HepG2 (cell line): ENCODE data around the gene ELP4. TPM values are rescaled to one million over a fixed set of nuclear protein-coding genes. Genes with fewer than 3 reads are reported as not detected.

Experiments
- ATAC-seq: fragments of 200-7000 bp; cut with Tn5 transposase; 3 replicates; pipeline ENCODE4 v1.9.1; 2020; ENCODE audit warnings: mild to moderate bottlenecking, moderate library complexity
- BruUV-seq: library from RNA; stranded (reverse); fragments of 400-500 nt; replicated peaks from 2 replicates; lab custom pipeline; 2021; lab: Mats Ljungman, UMichigan
- CTCF ChIA-PET: fragments of 300-600 bp; formaldehyde crosslinking; extraction: SDS; loops from one replicate; lab custom pipeline; 2021; ENCODE audit warnings: low total read pairs, inconsistent platforms, low intra/inter-chr PET ratio; lab: Yijun Ruan, JAX
- POLR2A ChIA-PET: fragments of 350-600 bp; sonication (Branson Sonifier 250); formaldehyde crosslinking; loops from one replicate; lab custom pipeline; 2020; ENCODE audit warnings: antibody characterized with exemption, inconsistent platforms; lab: Yijun Ruan, JAX
- DNase-seq: peaks from one replicate; pipeline ENCODE4 v3.0.0-alpha.2; 2015; ENCODE audit warnings: low spot score
- FAIRE-seq: peaks from 3 replicates; lab custom pipeline; 2011; peaks lifted over from hg19 to GRCh38; lab: Jason Lieb, UNC
- H2AFZ ChIP-seq: one replicate; pipeline ENCODE4 v1.6.1; 2011; ENCODE audit warnings: low read length, inconsistent platforms
- H3K27ac ChIP-seq: fragments of 300-600 bp; 3 replicates; pipeline ENCODE4 v1.8.0; 2011; ENCODE audit warnings: mixed run types, mild to moderate bottlenecking, mixed read lengths, low read length, inconsistent platforms; ENCODE audit not compliant: insufficient read depth; ENCODE audit errors: extremely low read length
- H3K27me3 ChIP-seq, 2 experiments: fragments of 200-600 bp in 1 of 2; 2 replicates in 1 of 2; 3 replicates in 1 of 2; pipeline versions ENCODE4 v1.6.0 to v1.8.0; 2011; ENCODE audit warnings: low read length in 2 of 2, mild to moderate bottlenecking in 2 of 2, moderate library complexity in 2 of 2, inconsistent platforms in 1 of 2; ENCODE audit not compliant: insufficient read depth in 2 of 2, control insufficient read depth in 1 of 2
- H3K36me3 ChIP-seq, 2 experiments: fragments of 200-600 bp in 1 of 2; replicated peaks in 1 of 2; 2 replicates in 1 of 2; 3 replicates in 1 of 2; pipeline versions ENCODE4 v1.5.1 to v1.8.0; 2011; ENCODE audit warnings: low read length in 2 of 2, inconsistent platforms in 1 of 2; ENCODE audit not compliant: insufficient read depth in 2 of 2, control insufficient read depth in 1 of 2
- H3K4me1 ChIP-seq: 2 replicates; pipeline ENCODE4 v1.5.1; 2012; ENCODE audit warnings: low read length, inconsistent platforms; ENCODE audit not compliant: insufficient read depth
- H3K4me2 ChIP-seq: 2 replicates; pipeline ENCODE4 v1.6.0; 2011; ENCODE audit warnings: low read depth, low read length, inconsistent platforms
- H3K4me3 ChIP-seq, 3 experiments: fragments of 200-600 bp in 1 of 3; sonication (generic), shearing (Covaris generic) in 1 of 3; replicated peaks in 1 of 3; 2 replicates each; pipeline ENCODE4 v1.5.1; 2011 to 2016; ENCODE audit warnings: low read length in 3 of 3, inconsistent platforms in 2 of 3, low read depth in 2 of 3, mild to moderate bottlenecking in 2 of 3, control low read depth in 1 of 3, mixed read lengths in 1 of 3; ENCODE audit not compliant: insufficient read depth in 1 of 3
- H3K79me2 ChIP-seq: one replicate; pipeline ENCODE4 v1.6.1; 2011; ENCODE audit warnings: low read length, inconsistent platforms; ENCODE audit not compliant: insufficient read depth
- H3K9ac ChIP-seq: 2 replicates; pipeline ENCODE4 v1.6.0; 2011; ENCODE audit warnings: mild to moderate bottlenecking, low read depth, low read length, inconsistent platforms; ENCODE audit not compliant: insufficient read depth
- H3K9me3 ChIP-seq: 2 replicates; pipeline ENCODE4 v1.5.1; 2012; ENCODE audit warnings: mild to moderate bottlenecking, low read length
- H4K20me1 ChIP-seq: 2 replicates; pipeline ENCODE4 v1.6.0; 2011; ENCODE audit warnings: inconsistent platforms, mild to moderate bottlenecking, low read length, moderate library complexity; ENCODE audit not compliant: insufficient read depth
- GFI1 ChIP-seq: sonication (generic); formaldehyde crosslinking; IDR thresholded peaks from 2 replicates; pipeline ENCODE4 v1.5.0; 2020; ENCODE audit warnings: missing genetic modification reagents, mild to moderate bottlenecking, borderline replicate concordance
- JUNB ChIP-seq: sonication (generic); formaldehyde crosslinking; IDR thresholded peaks from 2 replicates; pipeline ENCODE4 v1.8.0; 2022; ENCODE audit warnings: missing genetic modification reagents, mild to moderate bottlenecking, borderline replicate concordance
- NFIC ChIP-seq: IDR thresholded peaks from 2 replicates; pipeline ENCODE4 v1.6.1; 2012; ENCODE audit warnings: mild to moderate bottlenecking, low read length, inconsistent platforms
- PAF1 ChIP-seq: IDR thresholded peaks from 2 replicates; pipeline ENCODE4 v1.6.1; 2016; ENCODE audit warnings: missing genetic modification reagents, missing compliant biosample characterization
- XRCC5 ChIP-seq: fragments of 200-400 bp; formaldehyde crosslinking; optimal IDR thresholded peaks from 2 replicates; pipeline ENCODE3; 2017; ENCODE audit warnings: mild to moderate bottlenecking, low read length
- WGBS: methylation state at CpG from one replicate; pipeline ENCODE4 v1.1.6; 2017; ENCODE audit warnings: low lambda C conversion rate; 5-methylcytosine and 5-hydroxymethylcytosine counted together
- in situ Hi-C: cut with HindIII; loops from 2 replicates; pipeline ENCODE4 v1.10.0; 2017; ENCODE audit warnings: low pct_unique_long_range_greater_than_20kb; ENCODE audit not compliant: extremely low pct_ligation_motif_present
- intact Hi-C: fragments of 100-400 bp; cut with micrococcal nuclease; formaldehyde crosslinking; loops from one replicate; pipeline ENCODE4 v1.10.0; 2022; ENCODE audit not compliant: unreplicated experiment
- polyA plus RNA-seq, 8 experiments: library from polyadenylated mRNA; depleted of rRNA in 3 of 8; stranded (reverse) in 7 of 8; unstranded in 1 of 8; fragments of >200 nt; fragmentation: Illumina TruSeq in 4 of 8; extraction: Trizol in 4 of 8; gene quantifications; 2 replicates each; pipeline versions ENCODE4 v1.2.1 to v1.2.3, GENCODE V29; 2011 to 2016; ENCODE audit warnings: low read depth in 4 of 8, missing spikeins in 1 of 8, mixed read lengths in 1 of 8; ENCODE audit not compliant: insufficient read depth in 1 of 8
- total RNA-seq, 5 experiments: library from RNA; depleted of rRNA; stranded (reverse); fragments of >200 nt; fragmentation: Illumina TruSeq; extraction: Trizol; gene quantifications; 2 replicates each; pipeline ENCODE4 v1.2.3, GENCODE V29; 2016; ENCODE audit warnings: low read depth in 1 of 5
- TF ChIP-seq, protein P1 (sequence below): sonication (generic); formaldehyde crosslinking; IDR thresholded peaks from 2 replicates; pipeline ENCODE4 v1.4.0; 2020; ENCODE audit warnings: missing genetic modification reagents
- TF ChIP-seq, protein P2 (sequence below): sonication (generic); formaldehyde crosslinking; IDR thresholded peaks from 2 replicates; pipeline ENCODE4 v1.5.0; 2020; ENCODE audit warnings: missing genetic modification reagents
- TF ChIP-seq, protein P3 (sequence below): sonication (generic); formaldehyde crosslinking; IDR thresholded peaks from 2 replicates; pipeline ENCODE4 v1.8.1; 2023; ENCODE audit warnings: mild to moderate bottlenecking, missing genetic modification reagents
- TF ChIP-seq, protein P4 (sequence below): sonication (generic); formaldehyde crosslinking; IDR thresholded peaks from 2 replicates; pipeline ENCODE4 v1.4.0; 2020; ENCODE audit warnings: missing genetic modification reagents
- TF ChIP-seq, protein P5 (sequence below): sonication (generic); formaldehyde crosslinking; IDR thresholded peaks from 2 replicates; pipeline ENCODE4 v1.4.0; 2020; ENCODE audit warnings: missing genetic modification reagents, low read depth, mild to moderate bottlenecking, borderline replicate concordance
- TF ChIP-seq, protein P6 (sequence below): sonication (generic); formaldehyde crosslinking; IDR thresholded peaks from 2 replicates; pipeline ENCODE4 v1.8.0; 2022; ENCODE audit warnings: mild to moderate bottlenecking, missing genetic modification reagents, moderate library complexity

Gene ELP4
- total and polyA plus RNA-seq, 2 of the 13 experiments (the other 11 are each of a cell fraction or from before 2014, with no cell fraction given): 12.8 to 19.1 TPM

DNA sequence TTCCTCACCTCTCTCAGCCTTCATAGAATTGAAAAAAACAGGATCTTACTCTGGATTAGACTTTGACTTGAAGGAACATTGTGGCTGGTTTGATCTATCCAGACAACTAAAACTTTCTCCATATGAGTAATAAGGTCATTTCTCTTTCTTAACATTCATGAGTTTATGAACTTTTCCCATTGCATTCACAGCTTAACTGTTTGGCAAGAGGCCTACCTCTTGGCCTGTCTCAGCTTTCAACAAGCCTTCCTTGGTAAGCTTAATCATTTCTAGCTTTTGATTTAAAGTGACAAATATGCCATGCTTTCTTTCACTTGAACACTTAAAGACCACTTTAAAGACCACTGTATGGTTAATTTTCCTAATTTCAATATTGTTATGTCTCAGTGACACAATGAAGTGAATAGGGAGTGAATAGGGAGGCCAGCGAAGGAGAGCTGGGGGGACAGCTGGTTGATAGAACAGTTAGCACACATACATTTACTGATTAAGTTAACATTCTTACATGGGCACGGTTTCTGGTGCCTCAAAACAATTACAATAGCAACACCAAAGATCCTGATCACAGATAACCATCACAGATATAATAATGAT is 17.1 kb upstream of the ELP4 start:
- FAIRE-seq: no peak
- H3K79me2 ChIP-seq: peaks cover 34% of the 10 kb centered on the region

More for the DNA sequence above, 17.1 kb upstream of the ELP4 start:
- ATAC-seq (no peak), DNase-seq (no peak)
- ChIA-PET CTCF (no interaction called here), POLR2A (no interaction called here)
- no peak overlapping the region for H3K4me3 ChIP-seq
- WGBS: 95% methylated on average over 2 of the region's 2 CpGs
- intact Hi-C loops: no loop called here
- no peaks in the 10 kb centered on the region for H3K9me3 ChIP-seq
- in situ Hi-C loops: no loop called here
- no peaks in the 10 kb centered on the region for H3K27me3 ChIP-seq
- TF ChIP-seq JUNB (CRISPR knock-in tag): no peak
- TF ChIP-seq, protein P1, sequence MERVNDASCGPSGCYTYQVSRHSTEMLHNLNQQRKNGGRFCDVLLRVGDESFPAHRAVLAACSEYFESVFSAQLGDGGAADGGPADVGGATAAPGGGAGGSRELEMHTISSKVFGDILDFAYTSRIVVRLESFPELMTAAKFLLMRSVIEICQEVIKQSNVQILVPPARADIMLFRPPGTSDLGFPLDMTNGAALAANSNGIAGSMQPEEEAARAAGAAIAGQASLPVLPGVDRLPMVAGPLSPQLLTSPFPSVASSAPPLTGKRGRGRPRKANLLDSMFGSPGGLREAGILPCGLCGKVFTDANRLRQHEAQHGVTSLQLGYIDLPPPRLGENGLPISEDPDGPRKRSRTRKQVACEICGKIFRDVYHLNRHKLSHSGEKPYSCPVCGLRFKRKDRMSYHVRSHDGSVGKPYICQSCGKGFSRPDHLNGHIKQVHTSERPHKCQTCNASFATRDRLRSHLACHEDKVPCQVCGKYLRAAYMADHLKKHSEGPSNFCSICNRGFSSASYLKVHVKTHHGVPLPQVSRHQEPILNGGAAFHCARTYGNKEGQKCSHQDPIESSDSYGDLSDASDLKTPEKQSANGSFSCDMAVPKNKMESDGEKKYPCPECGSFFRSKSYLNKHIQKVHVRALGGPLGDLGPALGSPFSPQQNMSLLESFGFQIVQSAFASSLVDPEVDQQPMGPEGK (CRISPR knock-in tag): no peak
- TF ChIP-seq, protein P2, sequence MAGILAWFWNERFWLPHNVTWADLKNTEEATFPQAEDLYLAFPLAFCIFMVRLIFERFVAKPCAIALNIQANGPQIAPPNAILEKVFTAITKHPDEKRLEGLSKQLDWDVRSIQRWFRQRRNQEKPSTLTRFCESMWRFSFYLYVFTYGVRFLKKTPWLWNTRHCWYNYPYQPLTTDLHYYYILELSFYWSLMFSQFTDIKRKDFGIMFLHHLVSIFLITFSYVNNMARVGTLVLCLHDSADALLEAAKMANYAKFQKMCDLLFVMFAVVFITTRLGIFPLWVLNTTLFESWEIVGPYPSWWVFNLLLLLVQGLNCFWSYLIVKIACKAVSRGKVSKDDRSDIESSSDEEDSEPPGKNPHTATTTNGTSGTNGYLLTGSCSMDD: no peak
- TF ChIP-seq, protein P3, sequence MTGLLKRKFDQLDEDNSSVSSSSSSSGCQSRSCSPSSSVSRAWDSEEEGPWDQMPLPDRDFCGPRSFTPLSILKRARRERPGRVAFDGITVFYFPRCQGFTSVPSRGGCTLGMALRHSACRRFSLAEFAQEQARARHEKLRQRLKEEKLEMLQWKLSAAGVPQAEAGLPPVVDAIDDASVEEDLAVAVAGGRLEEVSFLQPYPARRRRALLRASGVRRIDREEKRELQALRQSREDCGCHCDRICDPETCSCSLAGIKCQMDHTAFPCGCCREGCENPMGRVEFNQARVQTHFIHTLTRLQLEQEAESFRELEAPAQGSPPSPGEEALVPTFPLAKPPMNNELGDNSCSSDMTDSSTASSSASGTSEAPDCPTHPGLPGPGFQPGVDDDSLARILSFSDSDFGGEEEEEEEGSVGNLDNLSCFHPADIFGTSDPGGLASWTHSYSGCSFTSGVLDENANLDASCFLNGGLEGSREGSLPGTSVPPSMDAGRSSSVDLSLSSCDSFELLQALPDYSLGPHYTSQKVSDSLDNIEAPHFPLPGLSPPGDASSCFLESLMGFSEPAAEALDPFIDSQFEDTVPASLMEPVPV (CRISPR knock-in tag): no peak
- TF ChIP-seq NFIC: no peak
- TF ChIP-seq XRCC5: no peak
- TF ChIP-seq, protein P4, sequence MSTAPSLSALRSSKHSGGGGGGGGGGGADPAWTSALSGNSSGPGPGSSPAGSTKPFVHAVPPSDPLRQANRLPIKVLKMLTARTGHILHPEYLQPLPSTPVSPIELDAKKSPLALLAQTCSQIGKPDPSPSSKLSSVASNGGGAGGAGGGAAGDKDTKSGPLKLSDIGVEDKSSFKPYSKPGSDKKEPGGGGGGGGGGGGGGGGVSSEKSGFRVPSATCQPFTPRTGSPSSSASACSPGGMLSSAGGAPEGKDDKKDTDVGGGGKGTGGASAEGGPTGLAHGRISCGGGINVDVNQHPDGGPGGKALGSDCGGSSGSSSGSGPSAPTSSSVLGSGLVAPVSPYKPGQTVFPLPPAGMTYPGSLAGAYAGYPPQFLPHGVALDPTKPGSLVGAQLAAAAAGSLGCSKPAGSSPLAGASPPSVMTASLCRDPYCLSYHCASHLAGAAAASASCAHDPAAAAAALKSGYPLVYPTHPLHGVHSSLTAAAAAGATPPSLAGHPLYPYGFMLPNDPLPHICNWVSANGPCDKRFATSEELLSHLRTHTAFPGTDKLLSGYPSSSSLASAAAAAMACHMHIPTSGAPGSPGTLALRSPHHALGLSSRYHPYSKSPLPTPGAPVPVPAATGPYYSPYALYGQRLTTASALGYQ (CRISPR knock-in tag): no peak
- TF ChIP-seq GFI1: no peak
- TF ChIP-seq, protein P5, sequence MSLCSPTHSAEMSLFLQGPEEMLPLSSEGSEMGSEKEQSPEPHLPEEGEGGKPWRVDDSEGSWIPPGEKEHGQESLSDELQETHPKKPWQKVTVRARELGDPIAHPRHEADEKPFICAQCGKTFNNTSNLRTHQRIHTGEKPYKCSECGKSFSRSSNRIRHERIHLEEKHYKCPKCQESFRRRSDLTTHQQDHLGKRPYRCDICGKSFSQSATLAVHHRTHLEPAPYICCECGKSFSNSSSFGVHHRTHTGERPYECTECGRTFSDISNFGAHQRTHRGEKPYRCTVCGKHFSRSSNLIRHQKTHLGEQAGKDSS: no peak
- TF ChIP-seq, protein P6, sequence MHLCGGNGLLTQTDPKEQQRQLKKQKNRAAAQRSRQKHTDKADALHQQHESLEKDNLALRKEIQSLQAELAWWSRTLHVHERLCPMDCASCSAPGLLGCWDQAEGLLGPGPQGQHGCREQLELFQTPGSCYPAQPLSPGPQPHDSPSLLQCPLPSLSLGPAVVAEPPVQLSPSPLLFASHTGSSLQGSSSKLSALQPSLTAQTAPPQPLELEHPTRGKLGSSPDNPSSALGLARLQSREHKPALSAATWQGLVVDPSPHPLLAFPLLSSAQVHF (CRISPR knock-in tag): no peak
- no peak for TF ChIP-seq PAF1
- no peak overlapping the region for H3K9ac ChIP-seq
- no TSS peak for BruUV-seq
- no peak overlapping the region for H3K27ac ChIP-seq
- H3K36me3 ChIP-seq: peaks cover 0 to 8% of the 10 kb centered on the region in 2 experiments; a peak in 3 of 5 replicates
- no peaks in the 10 kb centered on the region; the same call in none of the 2 replicates for H4K20me1 ChIP-seq
- no peak overlapping the region for H3K4me2 ChIP-seq
- no peaks in the 10 kb centered on the region for H3K4me1 ChIP-seq
- no peak overlapping the region for H2AFZ ChIP-seq
